ENCODE results near the gene TRIM29. TPM values are rescaled to one million over a fixed set of nuclear protein-coding genes. Genes with fewer than 3 reads are reported as not detected.

Gene TRIM29
- total and polyA plus RNA-seq, 10 of the 15 experiments (the other 5 are each of a cell fraction or from before 2014, with no cell fraction given) = 0.08 to 0.67 (median 0.26) TPM; not detected in 5

DNA sequence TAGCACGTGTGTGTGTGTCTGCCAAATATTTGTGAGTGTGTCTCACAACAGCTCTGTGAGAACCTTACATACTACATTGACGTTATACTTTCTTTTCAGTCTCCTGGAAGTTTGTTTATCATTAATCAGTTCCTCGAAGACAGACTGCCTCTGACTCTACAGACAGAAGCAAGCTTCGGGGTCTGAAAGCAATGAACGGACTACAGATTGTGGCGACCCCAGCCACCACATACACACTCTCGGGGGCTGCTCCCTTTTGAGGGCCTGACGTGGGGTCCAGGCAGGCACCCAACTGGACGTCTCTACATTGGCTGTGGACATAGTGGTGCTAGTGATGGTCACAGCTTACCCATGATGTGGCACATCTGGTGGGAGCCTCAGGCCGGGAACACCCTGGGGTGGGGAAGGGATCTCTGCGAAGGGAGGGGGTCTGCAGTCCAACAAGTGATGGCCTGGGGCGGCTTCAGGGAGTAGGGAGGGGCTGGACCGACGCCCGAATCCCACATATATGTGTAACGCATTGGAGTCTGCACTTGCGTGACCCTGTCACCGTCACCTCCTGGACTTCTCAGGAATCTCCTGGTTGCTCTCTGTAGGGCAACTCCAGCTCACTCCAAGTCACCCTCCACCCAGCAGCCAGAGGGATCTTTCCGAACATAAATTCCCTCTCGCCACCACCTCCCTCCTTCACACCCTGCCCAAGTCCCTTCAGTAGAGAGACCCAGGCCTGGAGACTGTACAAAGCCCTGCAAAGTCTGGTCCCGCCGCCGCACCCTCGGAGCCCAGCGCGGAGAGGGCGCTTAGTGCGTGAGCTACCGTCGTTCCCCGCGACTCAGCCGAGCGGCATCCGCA is 30.4 kb upstream of the TRIM29 start (continued):
- TF ChIP-seq, protein P1, sequence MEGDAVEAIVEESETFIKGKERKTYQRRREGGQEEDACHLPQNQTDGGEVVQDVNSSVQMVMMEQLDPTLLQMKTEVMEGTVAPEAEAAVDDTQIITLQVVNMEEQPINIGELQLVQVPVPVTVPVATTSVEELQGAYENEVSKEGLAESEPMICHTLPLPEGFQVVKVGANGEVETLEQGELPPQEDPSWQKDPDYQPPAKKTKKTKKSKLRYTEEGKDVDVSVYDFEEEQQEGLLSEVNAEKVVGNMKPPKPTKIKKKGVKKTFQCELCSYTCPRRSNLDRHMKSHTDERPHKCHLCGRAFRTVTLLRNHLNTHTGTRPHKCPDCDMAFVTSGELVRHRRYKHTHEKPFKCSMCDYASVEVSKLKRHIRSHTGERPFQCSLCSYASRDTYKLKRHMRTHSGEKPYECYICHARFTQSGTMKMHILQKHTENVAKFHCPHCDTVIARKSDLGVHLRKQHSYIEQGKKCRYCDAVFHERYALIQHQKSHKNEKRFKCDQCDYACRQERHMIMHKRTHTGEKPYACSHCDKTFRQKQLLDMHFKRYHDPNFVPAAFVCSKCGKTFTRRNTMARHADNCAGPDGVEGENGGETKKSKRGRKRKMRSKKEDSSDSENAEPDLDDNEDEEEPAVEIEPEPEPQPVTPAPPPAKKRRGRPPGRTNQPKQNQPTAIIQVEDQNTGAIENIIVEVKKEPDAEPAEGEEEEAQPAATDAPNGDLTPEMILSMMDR (IDR thresholded peaks at IDR 0.05 in 2 of 3, conservative IDR thresholded peaks at IDR 0.05 in 1 of 3; ENCODE audit: control insufficient read depth in 2 of 3, extremely low read depth in 1 of 3, insufficient read depth in 1 of 3, low read depth in 3 of 3, low read length in 3 of 3) = no peak

DNA sequence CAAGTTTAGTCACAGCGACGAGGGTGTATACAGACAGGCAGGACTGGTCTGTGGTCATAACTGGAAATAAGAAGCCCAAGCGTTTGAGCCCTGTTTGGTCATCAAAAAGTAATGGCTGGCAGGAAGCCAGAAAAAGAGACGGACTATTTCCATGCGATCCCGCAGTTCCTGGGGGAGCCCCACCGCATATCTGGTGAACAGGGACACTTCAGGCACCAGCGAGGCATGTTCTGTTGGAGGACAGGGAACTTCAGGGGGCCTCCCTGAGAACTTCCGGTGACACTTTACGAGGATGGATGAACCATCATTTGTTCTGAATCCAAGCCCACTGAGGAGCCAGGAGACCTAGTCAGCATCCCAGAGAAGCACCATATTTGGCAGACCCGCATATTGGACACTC is 29.7 kb upstream of the TRIM29 start:
- H4K20me1 ChIP-seq (ENCODE audit: control insufficient read depth, insufficient read depth) = no peaks in the 10 kb centered on the region
- WGBS (ENCODE audit: insufficient coverage, insufficient replicate concordance, low lambda C conversion rate, missing lambda C conversion rate) = 63% methylated on average over 11 of the region's 11 CpGs
- TF ChIP-seq POLR2A (IDR thresholded peaks at IDR 0.05; ENCODE audit: low read depth, low read length) = no peak
- TF ChIP-seq MYC (IDR thresholded peaks at IDR 0.05; ENCODE audit: insufficient read depth, insufficient read length, insufficient replicate concordance, low read length, severe bottlenecking) = no peak
- TF ChIP-seq, protein P1 (IDR thresholded peaks at IDR 0.05 in 2 of 3, conservative IDR thresholded peaks at IDR 0.05 in 1 of 3; ENCODE audit: control insufficient read depth in 2 of 3, extremely low read depth in 1 of 3, insufficient read depth in 1 of 3, low read depth in 3 of 3, low read length in 3 of 3) = no peak
- TF ChIP-seq LARP7 (IDR thresholded peaks at IDR 0.05) = no peak
- TF ChIP-seq RELA (IDR thresholded peaks at IDR 0.05; ENCODE audit: borderline replicate concordance, partially characterized antibody) = no peak
- TF ChIP-seq ZNF274 (IDR thresholded peaks at IDR 0.05; ENCODE audit: insufficient read depth, insufficient read length) = no peak
- TF ChIP-seq, protein P2, sequence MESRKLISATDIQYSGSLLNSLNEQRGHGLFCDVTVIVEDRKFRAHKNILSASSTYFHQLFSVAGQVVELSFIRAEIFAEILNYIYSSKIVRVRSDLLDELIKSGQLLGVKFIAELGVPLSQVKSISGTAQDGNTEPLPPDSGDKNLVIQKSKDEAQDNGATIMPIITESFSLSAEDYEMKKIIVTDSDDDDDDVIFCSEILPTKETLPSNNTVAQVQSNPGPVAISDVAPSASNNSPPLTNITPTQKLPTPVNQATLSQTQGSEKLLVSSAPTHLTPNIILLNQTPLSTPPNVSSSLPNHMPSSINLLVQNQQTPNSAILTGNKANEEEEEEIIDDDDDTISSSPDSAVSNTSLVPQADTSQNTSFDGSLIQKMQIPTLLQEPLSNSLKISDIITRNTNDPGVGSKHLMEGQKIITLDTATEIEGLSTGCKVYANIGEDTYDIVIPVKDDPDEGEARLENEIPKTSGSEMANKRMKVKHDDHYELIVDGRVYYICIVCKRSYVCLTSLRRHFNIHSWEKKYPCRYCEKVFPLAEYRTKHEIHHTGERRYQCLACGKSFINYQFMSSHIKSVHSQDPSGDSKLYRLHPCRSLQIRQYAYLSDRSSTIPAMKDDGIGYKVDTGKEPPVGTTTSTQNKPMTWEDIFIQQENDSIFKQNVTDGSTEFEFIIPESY (IDR thresholded peaks at IDR 0.05) = no peak
- no peak for TF ChIP-seq PAX8 (IDR thresholded peaks at IDR 0.05)
- TF ChIP-seq BCLAF1 (IDR thresholded peaks at IDR 0.05) = no peak
- TF ChIP-seq PML (IDR thresholded peaks at IDR 0.05; ENCODE audit: low read length) = no peak
- TF ChIP-seq MEF2A (IDR thresholded peaks at IDR 0.05; ENCODE audit: insufficient read depth, low read depth, low read length) = no peak

More for the DNA sequence above, 29.7 kb upstream of the TRIM29 start:
- H3K4me1 ChIP-seq (ENCODE audit: control insufficient read depth, insufficient read depth, low read length) = no peaks in the 10 kb centered on the region
- FAIRE-seq (no peak), DNase-seq (ENCODE audit: low read depth, low spot score) (no peak), ATAC-seq (no peak)
- no peak overlapping the region for H3K4me2 ChIP-seq (ENCODE audit: control insufficient read depth, insufficient read depth)
- ChIA-PET SMC1A (ENCODE audit: uncharacterized antibody, unreplicated experiment) (interaction anchor here (1.2 kb wide), 1 partner anchor 62 kb away, joined by 3 read pairs; no protein-coding TSS in a partner anchor), RAD21 (ENCODE audit: unreplicated experiment) (no interaction called here), CTCF (interaction anchor here (2.3 kb wide), 1 partner anchor 59 kb away, joined by 4 read pairs; no protein-coding TSS in a partner anchor), POLR2A (no interaction called here)
- H3K36me3 ChIP-seq (ENCODE audit: control insufficient read depth in 2 of 2, insufficient read depth in 2 of 2, low read length in 1 of 2) = no peaks in the 10 kb centered on the region
- H3K27me3 ChIP-seq (replicated peaks in 1 of 2; ENCODE audit: control insufficient read depth in 2 of 2, insufficient read depth in 2 of 2, low read length in 1 of 2) = peaks cover 0 to 4% of the 10 kb centered on the region in 2 experiments; a peak in 3 of 4 replicates
- no peak overlapping the region for H3K27ac ChIP-seq (ENCODE audit: control insufficient read depth, insufficient read depth)
- no TSS peak for BruUV-seq (replicated peaks)
- no peak overlapping the region for H3K9ac ChIP-seq (ENCODE audit: control insufficient read depth, insufficient read depth, low read length)
- no peaks in the 10 kb centered on the region; the same call in 2 of the 3 replicates for H3K9me3 ChIP-seq (replicated peaks; ENCODE audit: control insufficient read depth, insufficient read depth, low read length)
- in situ Hi-C loops (cut with MboI) = no loop called here
- no peak overlapping the region for H2AFZ ChIP-seq (ENCODE audit: control insufficient read depth, low read depth, low read length)
- H3K4me3 ChIP-seq = no peak overlapping the region
- no peaks in the 10 kb centered on the region for H3K79me2 ChIP-seq (ENCODE audit: control insufficient read depth, insufficient read depth, low read length)
- intact Hi-C loops (cut with micrococcal nuclease; ENCODE audit: unreplicated experiment) = no loop called here
